Adipose tissue (tissue), 3 donors: ENCODE results near the gene INO80D. TPM values are rescaled to one million over a fixed set of nuclear protein-coding genes. Genes with fewer than 3 reads are reported as not detected.
A peak's percentile ranks its signal among the peaks of the same experiment; 100 is the strongest.
"Not testable (repeated sequence)": the region's sequence is repeated elsewhere in the genome, so short reads cannot be mapped to it uniquely, and the experiment has no call there.

Experiments used
- H3K27ac ChIP-seq: one replicate; pipeline ENCODE4 v1.5.1; 2013; ENCODE audit warnings: low read depth, low read length
- WGBS, 3 donors: extraction: QIAGEN DNeasy Blood & Tissue Kit; methylation state at CpG; one replicate each; pipeline ENCODE4 v1.1.7; 2013; 5-methylcytosine and 5-hydroxymethylcytosine counted together
- polyA plus RNA-seq, 3 donors: library from polyadenylated mRNA; stranded (reverse); fragments of 200-250 nt; gene quantifications; one replicate each; pipeline ENCODE4 v1.2.3, GENCODE V29; 2013
- donor health status: healthy with polysubstance abuse.
- donor health status: Bipolar disorder and iron deficiency.
- donor health status: healthy.

INO80D gene
- 1 to 10 TPM; 1.2 to 2.3 (median 1.6) TPM for polyA plus RNA-seq

- 0 to 1% (median 0%) methylated on average over 36 to 39 of the region's 39 CpGs for WGBS, 3 donors
- peak within 1 kb of the TSS; percentile 83 for H3K27ac ChIP-seq
Measured at GRCh38 chr2:206085742-206086445, at the start of gene INO80D. Gene INO80D (minus strand): TSS chr2:206086174. CDS start chr2:206063016, 23,158 bp downstream.

- no peak overlapping the region for H3K27ac ChIP-seq
Measured at GRCh38 chr2:206127656-206128055, 41.7 kb upstream of the INO80D start.

- H3K27ac ChIP-seq = no peak overlapping the region
Measured at GRCh38 chr2:206125901-206126300, 39.9 kb upstream of the INO80D start.

GRCh38 chr2:206122569-206122968 lies 36.6 kb upstream of the INO80D start:
- 96 to 100% (median 98%) methylated on average over 3 of the region's 3 CpGs for WGBS, 3 donors
- not testable (repeated sequence) for H3K27ac ChIP-seq

- no peak overlapping the region for H3K27ac ChIP-seq
- WGBS, 3 donors = 93 to 97% (median 96%) methylated on average over 21 of the region's 21 CpGs
Measured at GRCh38 chr2:206116278-206116677, 30.3 kb upstream of the INO80D start.

- WGBS, 3 donors = 97 to 100% (median 98%) methylated on average over 3 of the region's 3 CpGs
- no peak overlapping the region for H3K27ac ChIP-seq
Measured at GRCh38 chr2:206115026-206115578, 29.1 kb upstream of the INO80D start.

- WGBS, 3 donors = 90 to 92% (median 92%) methylated on average over 7 of the region's 7 CpGs
- H3K27ac ChIP-seq = no peak overlapping the region
Measured at GRCh38 chr2:206112846-206113547, 27.0 kb upstream of the INO80D start.

- WGBS, 3 donors = 97 to 98% (median 97%) methylated on average over 3 of the region's 3 CpGs
- H3K27ac ChIP-seq = no peak overlapping the region
Measured at GRCh38 chr2:206112108-206112507, 26.1 kb upstream of the INO80D start.

GRCh38 chr2:206108713-206109112 lies 22.7 kb upstream of the INO80D start:
- WGBS, 3 donors = 69 to 82% (median 76%) methylated on average over 7 of the region's 7 CpGs
- no peak overlapping the region for H3K27ac ChIP-seq

- no peak overlapping the region for H3K27ac ChIP-seq
- 95 to 98% (median 97%) methylated on average over 5 of the region's 5 CpGs for WGBS, 3 donors
Measured at GRCh38 chr2:206105541-206105940, 19.6 kb upstream of the INO80D start.

- H3K27ac ChIP-seq = no peak overlapping the region
- WGBS, 3 donors = 89 to 95% (median 94%) methylated on average over 4 of the region's 4 CpGs
Measured at GRCh38 chr2:206105038-206105437, 19.1 kb upstream of the INO80D start.

- 60 to 90% (median 73%) methylated on average over 19 of the region's 19 CpGs for WGBS, 3 donors
- H3K27ac ChIP-seq = not testable (repeated sequence)
Measured at GRCh38 chr2:206098872-206099271, 12.9 kb upstream of the INO80D start.

- WGBS, 3 donors = 78 to 93% (median 85%) methylated on average over 9 of the region's 9 CpGs
- H3K27ac ChIP-seq = no peak overlapping the region
Measured at GRCh38 chr2:206098471-206098870, 12.5 kb upstream of the INO80D start.

GRCh38 chr2:206096876-206097275 lies 10.9 kb upstream of the INO80D start:
- WGBS, 3 donors = 96 to 100% (median 99%) methylated on average over 2 of the region's 2 CpGs
- no peak overlapping the region for H3K27ac ChIP-seq

GRCh38 chr2:206095536-206096332 lies 9.8 kb upstream of the INO80D start:
- no peak overlapping the region for H3K27ac ChIP-seq

GRCh38 chr2:206092297-206092696 lies 6.3 kb upstream of the INO80D start:
- no peak overlapping the region for H3K27ac ChIP-seq
- WGBS, 3 donors = 87 to 93% (median 91%) methylated on average over 2 of the region's 2 CpGs

More at GRCh38 chr2:206095536-206096332, 9.8 kb upstream of the INO80D start:
- WGBS, 3 donors = 28 to 64% (median 46%) methylated on average over 3 of the region's 3 CpGs

- no peak overlapping the region for H3K27ac ChIP-seq
Measured at GRCh38 chr2:206088248-206088647, 2.3 kb upstream of the INO80D start.

- 1 to 3% (median 2%) methylated on average over 4 of the region's 4 CpGs for WGBS, 3 donors
- no peak overlapping the region for H3K27ac ChIP-seq
Measured at GRCh38 chr2:206086716-206087350, 859 bp upstream of the INO80D start.
